SKM-1 (cell line): ENCODE data around the gene GLT6D1.
"Not testable (repeated sequence)": the region's sequence is repeated elsewhere in the genome, so short reads cannot be mapped to it uniquely, and the experiment has no call there.

Experiments
- DNase-seq: peaks from one replicate; lab custom pipeline; 2025; ENCODE audit not compliant: unreplicated experiment; lab: John Stamatoyannopoulos, UW

GLT6D1 gene

DNA sequence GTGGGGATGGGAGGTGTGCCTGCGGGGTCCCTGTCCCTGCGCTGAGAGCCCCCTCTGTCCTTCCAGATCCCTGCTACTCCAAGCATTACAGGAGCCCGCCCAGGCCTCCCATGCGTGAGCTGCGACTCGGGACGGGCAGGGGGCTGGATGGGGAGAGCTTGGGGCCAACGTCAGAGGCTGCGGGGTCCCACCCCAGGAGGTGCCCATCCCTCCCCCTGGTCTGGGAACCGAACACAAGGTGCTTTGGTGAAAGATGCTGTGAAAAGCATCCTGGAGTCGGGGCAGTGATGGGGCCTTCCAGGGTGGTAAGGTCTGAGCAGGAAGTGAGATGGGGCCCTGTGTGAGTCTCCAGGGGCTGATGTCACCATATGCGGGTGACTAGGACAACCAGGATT lies 26.5 kb upstream of the GLT6D1 start:
- DNase-seq = no peak

- DNase-seq = no peak
Measured at GRCh38 chr9:135664801-135665794, 25.8 kb upstream of the GLT6D1 start.

DNA sequence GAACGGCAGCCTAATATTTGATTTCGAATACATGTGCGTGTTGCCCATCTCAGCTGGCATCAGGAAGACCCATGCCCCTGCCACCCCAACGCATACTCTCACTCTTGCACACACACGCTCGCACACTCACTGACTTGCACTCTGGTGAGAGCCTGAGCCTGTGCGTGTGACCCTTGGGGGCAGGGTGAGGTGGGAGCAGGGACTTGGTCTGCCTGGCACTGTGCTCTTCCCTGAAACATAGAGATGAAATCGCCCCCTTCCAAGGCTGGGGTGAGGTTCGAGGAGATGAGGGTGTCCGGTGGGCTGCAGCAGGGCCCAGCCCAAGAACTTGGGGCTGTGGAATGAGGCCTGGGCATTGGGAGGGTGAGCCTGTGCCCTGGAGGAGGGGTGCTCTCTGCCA lies 24.9 kb upstream of the GLT6D1 start:
- DNase-seq = no peak

GRCh38 chr9:135663857-135664256 lies 24.5 kb upstream of the GLT6D1 start:
- DNase-seq = no peak

GRCh38 chr9:135663451-135663770 lies 24.1 kb upstream of the GLT6D1 start:
- DNase-seq = no peak

DNA sequence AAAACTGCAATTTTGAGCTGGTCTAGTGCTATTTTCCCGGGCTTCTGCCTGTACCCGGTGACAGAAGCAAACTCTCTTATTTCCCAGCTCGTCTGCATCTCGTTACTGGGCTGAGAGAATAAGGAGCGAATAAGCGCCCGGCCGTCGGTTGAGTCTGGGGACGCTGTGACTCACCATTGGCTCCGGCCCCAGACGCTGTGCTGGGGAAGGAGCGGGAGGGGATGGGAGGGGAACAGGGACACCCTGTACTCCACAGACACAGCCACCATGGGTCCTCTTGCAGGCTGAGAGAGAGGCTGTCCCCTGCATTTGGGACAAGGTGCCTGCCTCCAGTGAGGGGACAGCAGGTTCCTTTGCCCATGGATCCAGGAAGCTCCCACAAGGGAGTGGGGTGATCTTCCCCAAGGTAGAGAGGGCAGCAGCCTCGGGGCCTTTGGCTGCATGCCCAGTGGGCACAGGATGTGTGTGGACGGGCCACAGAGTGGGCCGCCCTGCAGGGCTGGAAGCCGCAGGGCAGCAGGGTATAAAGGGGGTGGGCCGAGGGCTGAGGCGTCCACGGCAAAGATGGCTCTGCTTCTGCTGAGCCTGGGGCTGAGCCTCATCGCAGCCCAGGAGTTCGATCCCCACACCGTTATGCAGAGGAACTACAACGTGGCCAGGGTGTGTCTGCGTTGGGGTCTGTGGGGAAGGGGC lies 23.6 kb upstream of the GLT6D1 start, which contains the start of gene LCN9:
Gene LCN9, plus strand, starts transcription at position 552 of the 693 bp plus-strand sequence. Its CDS starts 13 bp downstream, at position 565.
- no peak for DNase-seq

DNA sequence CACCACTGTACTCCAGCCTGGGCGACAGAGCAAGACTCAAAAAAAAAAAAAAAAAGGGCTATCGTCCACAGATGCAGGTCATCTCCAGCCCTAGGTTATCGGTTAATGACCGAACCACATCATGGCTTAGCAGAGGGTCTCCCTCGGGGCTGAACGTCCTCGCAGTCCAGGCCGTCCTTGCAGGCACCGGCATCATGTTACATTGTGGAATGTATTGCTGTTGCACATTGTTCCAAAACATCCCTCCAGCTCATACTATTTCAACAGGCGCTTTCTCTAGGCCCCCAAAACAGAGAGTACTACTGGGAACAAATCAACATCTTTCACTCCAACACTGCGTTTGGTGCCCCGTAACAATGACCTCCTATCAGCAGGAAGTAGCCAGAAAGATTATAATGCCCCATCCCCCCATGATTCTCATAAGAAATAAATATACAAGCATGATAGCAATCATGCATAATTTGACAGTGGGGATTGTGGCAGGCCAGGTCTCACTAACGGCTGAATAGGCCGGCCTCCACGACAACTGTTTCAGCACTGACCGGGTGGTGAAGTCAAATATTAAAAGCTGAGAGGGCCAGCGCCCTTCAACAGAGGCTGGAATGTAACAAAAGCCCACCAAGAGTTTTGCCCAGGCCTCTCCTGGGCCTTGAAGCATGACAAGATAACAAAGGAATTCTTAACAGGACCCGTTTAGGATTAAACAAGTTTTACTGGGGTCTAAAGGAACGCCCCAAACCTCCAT lies 22.6 kb upstream of the GLT6D1 start:
- DNase-seq = no peak

DNA sequence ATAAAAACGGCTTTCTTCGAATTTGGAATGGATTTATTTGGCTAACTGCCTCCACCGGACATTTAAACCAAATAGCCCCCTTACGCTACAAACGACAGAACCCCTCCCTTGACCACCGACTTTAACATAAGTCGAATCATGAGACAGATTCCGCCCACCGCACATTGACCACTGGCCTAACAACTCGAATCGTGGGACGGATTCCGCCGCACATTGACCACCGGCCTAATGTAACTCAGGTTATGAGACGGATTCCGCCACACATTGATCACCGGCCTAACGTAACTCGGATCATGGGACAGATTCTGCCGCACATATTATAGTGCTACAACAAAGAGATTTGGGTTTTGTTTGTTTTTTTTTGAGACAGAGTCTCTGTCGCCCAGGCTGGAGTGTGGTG lies 21.1 kb upstream of the GLT6D1 start:
- DNase-seq = no peak

- no peak for DNase-seq
Measured at GRCh38 chr9:135659252-135659651, 19.9 kb upstream of the GLT6D1 start.

GRCh38 chr9:135657416-135657815 lies 18.1 kb upstream of the GLT6D1 start:
- DNase-seq = no peak

DNA sequence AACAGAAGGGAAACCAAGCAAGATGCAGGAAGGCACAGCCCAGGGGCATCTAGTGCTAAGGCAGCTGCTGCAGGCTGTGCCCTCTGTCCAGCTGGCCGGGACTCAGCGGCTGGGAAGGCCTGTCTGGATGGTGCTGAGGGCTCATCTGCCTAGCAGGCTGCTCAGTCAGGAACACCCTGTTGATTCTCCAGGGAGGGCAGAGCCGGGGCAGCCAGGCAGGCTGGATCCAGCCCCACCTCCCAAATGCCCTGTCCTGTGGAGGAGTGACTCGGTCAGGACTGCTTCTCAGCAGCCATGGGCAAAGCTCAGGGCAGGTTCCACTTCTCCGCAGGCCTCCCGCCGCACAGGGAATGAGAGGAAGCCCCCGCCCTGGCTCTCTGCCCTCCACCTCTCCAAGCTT lies 16.0 kb upstream of the GLT6D1 start:
- DNase-seq = no peak

GRCh38 chr9:135650408-135650807 lies 11.1 kb upstream of the GLT6D1 start:
- DNase-seq = no peak

DNA sequence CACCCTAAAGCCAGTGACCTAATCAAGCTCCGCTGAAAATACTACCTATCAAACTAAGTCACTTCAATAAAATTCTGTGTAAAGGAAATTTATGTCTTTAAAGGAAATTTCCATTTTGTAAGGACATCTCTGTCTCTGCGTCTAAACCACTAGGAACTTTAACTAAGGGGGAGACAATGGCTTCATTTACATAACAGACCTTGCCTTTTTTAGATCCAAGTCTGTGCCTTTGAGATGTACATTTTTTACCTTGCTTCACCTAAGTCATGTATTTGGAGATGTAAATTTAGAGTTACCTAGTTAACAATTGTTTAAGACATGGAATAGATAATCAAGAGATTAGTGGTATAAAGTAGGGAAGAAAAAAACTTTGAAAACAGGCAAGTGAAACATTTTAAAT lies 10.2 kb upstream of the GLT6D1 start:
- DNase-seq = no peak

- DNase-seq = no peak
Measured at GRCh38 chr9:135648494-135649410, 9.4 kb upstream of the GLT6D1 start.

- DNase-seq = no peak
Measured at GRCh38 chr9:135647884-135648283, 8.5 kb upstream of the GLT6D1 start.

DNA sequence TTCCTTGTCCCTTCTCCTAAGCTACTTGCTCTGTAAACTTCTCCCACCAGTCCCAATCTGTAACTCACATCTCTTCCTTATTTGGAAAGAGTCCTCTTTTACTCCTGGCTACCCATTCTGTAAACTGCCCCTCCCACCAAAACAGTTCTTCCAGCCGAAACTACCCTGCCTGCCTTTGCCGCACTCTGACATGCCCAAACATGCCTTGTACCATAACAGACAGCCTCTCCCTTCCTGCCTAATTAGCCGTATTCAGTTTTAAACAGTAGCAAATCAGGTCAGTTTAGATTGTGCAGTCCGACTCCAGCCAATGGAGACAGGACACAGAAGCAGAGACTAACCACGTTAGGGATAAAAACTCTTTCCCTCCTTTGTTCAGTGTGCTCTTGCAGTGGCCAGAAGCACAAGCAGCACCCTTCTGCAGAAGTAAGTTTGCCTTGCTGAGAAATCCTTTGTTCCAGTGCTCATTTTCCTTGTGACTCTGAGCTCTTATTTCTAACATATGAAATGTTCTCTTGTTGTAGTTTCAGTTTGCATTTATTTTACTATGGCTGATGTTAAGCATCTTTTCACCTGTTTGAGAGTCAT lies 5.4 kb upstream of the GLT6D1 start:
- DNase-seq = peak; percentile 78

DNA sequence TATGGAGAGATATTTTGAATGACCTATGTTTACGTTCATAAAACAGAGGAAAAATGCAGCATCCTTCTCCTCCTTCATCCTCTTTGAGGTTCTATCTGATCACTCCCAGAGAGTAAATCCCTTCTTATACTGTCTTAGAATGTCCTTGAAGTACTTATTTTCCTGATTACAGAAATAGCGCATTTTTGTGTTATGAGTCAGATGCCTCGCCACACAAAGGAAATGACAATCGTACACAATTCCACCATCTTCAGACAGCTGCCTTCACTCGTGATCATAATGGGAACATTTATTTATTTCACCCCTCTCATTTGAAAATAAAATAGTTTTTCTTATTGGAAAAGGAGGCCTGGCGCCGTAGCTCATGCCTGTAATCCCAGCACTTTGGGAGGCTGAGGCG lies 2.4 kb upstream of the GLT6D1 start:
- no peak for DNase-seq

- DNase-seq = no peak
Measured at GRCh38 chr9:135641047-135641446, 1.7 kb upstream of the GLT6D1 start.

- not testable (repeated sequence) for DNase-seq
Measured at GRCh38 chr9:135636930-135637530, 2.3 kb downstream of the GLT6D1 start.

DNA sequence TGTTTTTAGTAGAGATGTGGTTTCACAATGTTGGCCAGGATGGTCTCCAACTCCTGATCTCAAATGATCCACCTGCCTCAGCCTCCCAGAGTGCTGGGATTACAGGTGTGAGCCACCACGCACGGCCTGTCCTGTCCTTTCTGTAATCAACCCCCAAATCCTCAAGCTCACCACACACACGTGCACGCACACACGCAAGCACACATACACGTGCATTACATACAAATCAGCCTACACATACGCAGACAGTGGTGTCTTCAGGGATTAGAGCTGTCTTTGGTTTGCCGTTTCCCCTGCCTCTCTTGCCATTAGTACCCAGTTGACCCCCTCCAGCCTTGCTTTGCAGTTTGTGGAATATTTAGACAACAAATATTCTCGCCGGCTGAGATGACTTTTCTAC lies 6.5 kb downstream of the GLT6D1 start:
- DNase-seq = no peak
